IMR-90 (cell line): ENCODE measurements around the gene ABHD6. TPM values are rescaled to one million over a fixed set of nuclear protein-coding genes. Genes with fewer than 3 reads are reported as not detected.

Experiments
- ATAC-seq: fragments of 200-7000 bp; cut with Tn5 transposase; 2 replicates; pipeline ENCODE4 v1.9.1; 2020; ENCODE audit warnings: low read depth, mild to moderate bottlenecking, moderate library complexity
- BruUV-seq: library from RNA; stranded (reverse); fragments of 400-500 nt; replicated peaks from 2 replicates; lab custom pipeline; 2021; lab: Mats Ljungman, UMichigan
- CTCF ChIA-PET: fragments of 300-600 bp; formaldehyde crosslinking; extraction: SDS; loops from one replicate; lab custom pipeline; 2021; ENCODE audit warnings: antibody characterized with exemption; lab: Yijun Ruan, JAX
- POLR2A ChIA-PET: fragments of 300-600 bp; sonication (Branson Sonifier 250); formaldehyde crosslinking; loops from one replicate; lab custom pipeline; 2022; ENCODE audit warnings: antibody characterized with exemption; ENCODE audit not compliant: unreplicated experiment; lab: Charles Lee
- DNase-seq: peaks from one replicate; pipeline ENCODE4 v3.0.0; 2013
- H2AFZ ChIP-seq: replicated peaks from 2 replicates; pipeline ENCODE3; 2013; ENCODE audit warnings: low read length, mild to moderate bottlenecking; ENCODE audit not compliant: poor library complexity
- H2AK5ac ChIP-seq: 2 replicates; pipeline ENCODE4 v1.6.1; 2013; ENCODE audit warnings: low read depth, low read length, inconsistent platforms
- H2AK9ac ChIP-seq: replicated peaks from 2 replicates; pipeline ENCODE3; 2013; ENCODE audit warnings: mild to moderate bottlenecking, low read depth, low read length, moderate library complexity; ENCODE audit not compliant: poor library complexity
- H2BK120ac ChIP-seq: 2 replicates; pipeline ENCODE4 v1.6.1; 2013; ENCODE audit warnings: low read depth, low read length, inconsistent platforms
- H2BK15ac ChIP-seq: 3 replicates; pipeline ENCODE4 v1.6.1; 2013; ENCODE audit warnings: low read depth, low read length, inconsistent platforms
- H2BK20ac ChIP-seq: 2 replicates; pipeline ENCODE4 v1.6.1; 2013; ENCODE audit warnings: low read depth, mild to moderate bottlenecking, inconsistent platforms, low read length, moderate library complexity
- H2BK5ac ChIP-seq: 2 replicates; pipeline ENCODE4 v1.6.1; 2013; ENCODE audit warnings: mild to moderate bottlenecking, low read depth, low read length, inconsistent platforms; ENCODE audit not compliant: poor library complexity, severe bottlenecking
- H3K14ac ChIP-seq: replicated peaks from 2 replicates; pipeline ENCODE4 v1.6.1; 2013; ENCODE audit warnings: low read depth, low read length, inconsistent platforms
- H3K18ac ChIP-seq: 2 replicates; pipeline ENCODE4 v1.6.1; 2013; ENCODE audit warnings: low read depth, low read length, control low read depth
- H3K23ac ChIP-seq: 2 replicates; pipeline ENCODE4 v1.6.1; 2013; ENCODE audit warnings: low read depth, low read length, inconsistent platforms
- H3K27ac ChIP-seq: 2 replicates; pipeline ENCODE4 v1.5.1; 2013; ENCODE audit warnings: mild to moderate bottlenecking, control low read depth, low read length; ENCODE audit not compliant: insufficient read depth
- H3K27me3 ChIP-seq: 2 replicates; pipeline ENCODE4 v1.6.1; 2013; ENCODE audit warnings: low read length; ENCODE audit not compliant: control insufficient read depth, insufficient read depth
- H3K36me3 ChIP-seq: 2 replicates; pipeline ENCODE4 v1.6.1; 2013; ENCODE audit warnings: low read length, mixed read lengths; ENCODE audit not compliant: control insufficient read depth, insufficient read depth
- H3K4ac ChIP-seq: 2 replicates; pipeline ENCODE4 v1.6.1; 2013; ENCODE audit warnings: low read depth, low read length, inconsistent platforms
- H3K4me1 ChIP-seq: 2 replicates; pipeline ENCODE4 v1.6.1; 2013; ENCODE audit warnings: low read length, mixed read lengths; ENCODE audit not compliant: control insufficient read depth, insufficient read depth
- H3K4me2 ChIP-seq: 2 replicates; pipeline ENCODE4 v1.6.1; 2013; ENCODE audit warnings: low read depth, mild to moderate bottlenecking, control low read depth, low read length, moderate library complexity
- H3K4me3 ChIP-seq: 2 replicates; pipeline ENCODE4 v1.5.1; 2013; ENCODE audit warnings: low read depth, mild to moderate bottlenecking, control low read depth, low read length, moderate library complexity; ENCODE audit not compliant: insufficient read depth
- H3K56ac ChIP-seq: 2 replicates; pipeline ENCODE4 v1.6.1; 2013; ENCODE audit warnings: low read length, inconsistent platforms; ENCODE audit not compliant: insufficient read depth; ENCODE audit errors: extremely low read depth
- H3K79me1 ChIP-seq, 2 experiments: 2 replicates each; pipeline ENCODE4 v1.6.1; 2013; ENCODE audit warnings: low read length in 2 of 2, inconsistent platforms in 1 of 2, low read depth in 1 of 2
- H3K9ac ChIP-seq: 2 replicates; pipeline ENCODE4 v1.6.1; 2013; ENCODE audit warnings: low read depth, low read length, control low read depth
- H3K9me1 ChIP-seq: 2 replicates; pipeline ENCODE4 v1.6.1; 2013; ENCODE audit warnings: low read length, inconsistent platforms; ENCODE audit not compliant: insufficient read depth
- H3K9me3 ChIP-seq: 2 replicates; pipeline ENCODE4 v1.6.1; 2013; ENCODE audit warnings: low read length; ENCODE audit not compliant: control insufficient read depth, insufficient read depth
- H4K20me1 ChIP-seq: 2 replicates; pipeline ENCODE4 v1.6.1; 2013; ENCODE audit warnings: low read length, inconsistent platforms; ENCODE audit not compliant: insufficient read depth
- H4K5ac ChIP-seq: 2 replicates; pipeline ENCODE4 v1.6.1; 2013; ENCODE audit warnings: mild to moderate bottlenecking, low read depth, low read length, control low read depth
- H4K8ac ChIP-seq, 2 experiments: 2 replicates each; pipeline ENCODE4 v1.6.1; 2013; ENCODE audit warnings: low read depth in 2 of 2, low read length in 2 of 2, control low read depth in 1 of 2, inconsistent platforms in 1 of 2
- H4K91ac ChIP-seq: 2 replicates; pipeline ENCODE4 v1.6.1; 2013; ENCODE audit warnings: low read depth, low read length, inconsistent platforms; ENCODE audit not compliant: insufficient read depth
- ELK1 ChIP-seq: fragments of 150-350 bp; IDR thresholded peaks from 2 replicates; pipeline ENCODE4 v1.6.1; 2016; ENCODE audit warnings: low read depth, mild to moderate bottlenecking, low read length, moderate library complexity, borderline replicate concordance
- MAZ ChIP-seq: IDR thresholded peaks from 2 replicates; pipeline ENCODE4 v1.6.1; 2012; ENCODE audit warnings: low read depth, mild to moderate bottlenecking, low read length, improper control_type of control experiment, moderate library complexity, borderline replicate concordance
- USF2 ChIP-seq: fragments of 150-350 bp; IDR thresholded peaks from 2 replicates; pipeline ENCODE4 v1.6.1; 2017; ENCODE audit warnings: mild to moderate bottlenecking, antibody characterized with exemption, low read length, low read depth
- WGBS, 2 experiments: methylation state at CpG; one replicate each; pipeline versions ENCODE4 v1.1.5 to v1.1.7; 2013; ENCODE audit warnings: missing lambda C conversion rate in 2 of 2; ENCODE audit not compliant: insufficient read length in 1 of 2; ENCODE audit errors: extremely low coverage in 2 of 2; 5-methylcytosine and 5-hydroxymethylcytosine counted together
- dilution Hi-C: fragments of 300-500 bp; cut with HindIII; formaldehyde crosslinking; loops from one replicate; pipeline ENCODE4 v1.14.3; 2018; ENCODE audit warnings: low sequenced_read_pairs; ENCODE audit not compliant: unreplicated experiment
- in situ Hi-C: fragments of 300-500 bp; cut with MboI; formaldehyde crosslinking; loops from 3 replicates; pipeline ENCODE4 v1.14.3; 2019; ENCODE audit warnings: low sequenced_read_pairs, inconsistent platforms, mixed read lengths
- intact Hi-C: fragments of 100-400 bp; cut with micrococcal nuclease; formaldehyde crosslinking; loops from 2 replicates; pipeline ENCODE4 v1.10.0; 2022
- polyA plus RNA-seq, 3 experiments: library from polyadenylated mRNA; depleted of rRNA; stranded (reverse); fragments of >200 nt; gene quantifications; 2 replicates each; pipeline ENCODE4 v1.2.3, GENCODE V29; 2012; ENCODE audit warnings: low replicate concordance in 1 of 3
- total RNA-seq: library from RNA; depleted of rRNA; stranded (reverse); fragments of >200 nt; gene quantifications from 2 replicates; pipeline ENCODE4 v1.2.3, GENCODE V29; 2012

Gene ABHD6
- total and polyA plus RNA-seq, 2 of the 4 experiments (the other 2 are of a cell fraction) = 5.0 to 5.6 TPM

DNA sequence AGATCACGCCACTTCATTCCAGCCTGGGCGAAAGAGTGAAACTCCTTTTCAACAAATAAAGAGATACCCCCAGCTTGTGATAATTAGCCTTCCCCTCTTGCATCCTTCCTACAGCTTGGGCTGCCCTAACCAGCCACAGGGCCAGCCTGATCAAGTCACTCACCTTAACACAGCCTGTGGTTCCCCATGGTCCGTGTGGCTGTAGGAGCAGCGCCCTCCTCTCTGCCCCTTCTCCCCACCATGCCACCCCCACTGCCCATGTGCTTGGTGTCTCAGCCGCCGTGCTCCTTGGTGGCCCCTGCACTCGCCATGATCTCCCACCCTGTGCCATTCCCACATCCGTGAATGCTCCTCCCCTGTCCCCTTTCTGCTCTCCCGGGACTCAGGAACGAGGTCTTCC is 55.3 kb downstream of the ABHD6 start:
- BruUV-seq = no TSS peak
- ChIA-PET POLR2A (no interaction called here), CTCF (interaction anchor here (1.2 to 1.6 kb wide), 3 partner anchors 14 to 105 kb away, joined by 3 to 4 read pairs (median 4); partner anchors contain the start of genes HTD2 and RPP14)
- H3K23ac ChIP-seq = no peak overlapping the region
- in situ Hi-C loops = no loop called here
- peaks cover under 1% of the 10 kb centered on the region; the same call in 1 of the 2 replicates for H3K27me3 ChIP-seq
- H3K27ac ChIP-seq = no peak overlapping the region
- H3K9me3 ChIP-seq = peaks cover 4% of the 10 kb centered on the region
- H4K5ac ChIP-seq = no peak overlapping the region
- H3K56ac ChIP-seq = no peak overlapping the region
- H3K18ac ChIP-seq = no peak overlapping the region
- no peak overlapping the region for H3K4ac ChIP-seq
- peaks cover 6% of the 10 kb centered on the region; the same call in 1 of the 2 replicates for H3K36me3 ChIP-seq
- TF ChIP-seq USF2 (no peak), ELK1 (no peak), MAZ (no peak)
- no peaks in the 10 kb centered on the region for H3K4me1 ChIP-seq
- H2BK5ac ChIP-seq = no peak overlapping the region
- H4K8ac ChIP-seq = no peak overlapping the region
- no peak overlapping the region for H2AFZ ChIP-seq
- dilution Hi-C loops = no loop called here
- no peak overlapping the region for H3K9ac ChIP-seq
- DNase-seq (no peak), ATAC-seq (no peak)
- intact Hi-C loops = no loop called here
- no peak overlapping the region for H2BK120ac ChIP-seq
- H4K91ac ChIP-seq = no peak overlapping the region
- no peak overlapping the region for H2AK5ac ChIP-seq
- H2BK20ac ChIP-seq = no peak overlapping the region
- H3K4me3 ChIP-seq = no peak overlapping the region
- H2AK9ac ChIP-seq = no peak overlapping the region
- H3K14ac ChIP-seq = no peak overlapping the region
- H3K9me1 ChIP-seq = no peaks in the 10 kb centered on the region; the same call in 1 of the 2 replicates
- 96% methylated on average over 6 of the region's 10 CpGs; no CpG with 5 or more reads in 1 of the 2 experiments for WGBS, 2 experiments
- H2BK15ac ChIP-seq = no peak overlapping the region
- H4K20me1 ChIP-seq = no peaks in the 10 kb centered on the region
- no peaks in the 10 kb centered on the region for H3K79me1 ChIP-seq
- no peak overlapping the region for H3K4me2 ChIP-seq
